ENCODE measurements around the gene METTL1.
A peak's percentile ranks its signal among the peaks of the same experiment; 100 is the strongest.
"Not testable (repeated sequence)": the region's sequence is repeated elsewhere in the genome, so short reads cannot be mapped to it uniquely, and the experiment has no call there.

METTL1 gene

DNA sequence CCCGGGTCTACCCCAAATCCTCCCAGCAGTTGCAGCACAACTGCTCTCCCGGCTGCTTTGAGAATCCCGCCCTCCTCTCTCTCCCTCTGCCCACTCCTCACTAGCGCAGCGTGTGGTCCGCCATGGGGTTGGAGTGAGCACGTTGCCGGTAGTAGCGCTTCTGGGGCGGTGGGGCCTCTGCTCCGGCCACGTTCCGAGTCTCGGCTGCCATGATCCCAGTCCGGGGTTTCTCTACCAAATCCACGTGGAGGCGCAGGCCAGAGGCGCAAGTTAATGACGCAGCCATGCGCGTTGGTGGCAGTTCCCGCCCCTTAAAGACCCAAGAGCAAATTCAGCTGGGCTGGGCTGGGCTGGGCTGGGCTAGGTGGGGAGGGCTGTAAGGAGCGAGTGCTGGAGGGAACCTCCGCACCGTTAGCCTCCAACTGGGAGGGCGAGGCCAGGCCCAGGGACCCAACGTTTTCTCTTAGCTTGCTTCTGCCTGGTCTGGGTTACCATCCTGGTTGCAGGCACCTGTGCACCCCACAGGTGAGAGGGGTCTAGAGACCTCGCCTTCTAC, at the start of gene METTL1:
Gene METTL1, minus strand, starts transcription at position 233 of the 556 bp plus-strand sequence. Its CDS starts 22 bp downstream, at position 211.
- DNase-seq: peak; percentile 95

- DNase-seq: not testable (repeated sequence)
Measured at GRCh38 chr12:57821015-57821414, 49.1 kb upstream of the METTL1 start.

GRCh38 chr12:57820119-57820518, 48.2 kb upstream of the METTL1 start:
- not testable (repeated sequence) for DNase-seq

DNA sequence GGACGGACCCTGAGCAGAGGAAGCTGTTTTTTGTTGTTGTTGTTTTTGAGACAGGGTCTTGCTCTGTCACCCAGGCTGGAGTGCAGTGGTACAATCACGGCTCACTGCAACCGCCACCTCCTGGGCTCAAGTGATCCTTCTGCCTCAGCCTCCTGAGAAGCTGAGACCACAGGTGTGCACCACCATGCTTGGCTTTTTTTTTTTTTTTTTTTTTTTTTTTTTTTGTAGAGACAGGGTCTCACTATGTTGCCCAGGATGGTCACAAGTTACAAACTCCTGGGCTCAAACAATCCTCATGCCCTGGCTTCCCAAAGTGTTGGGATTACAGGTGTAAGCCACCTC, 46.1 kb upstream of the METTL1 start:
- DNase-seq: not testable (repeated sequence)

- no peak for DNase-seq
Measured at GRCh38 chr12:57817261-57817989, 45.5 kb upstream of the METTL1 start.

DNA sequence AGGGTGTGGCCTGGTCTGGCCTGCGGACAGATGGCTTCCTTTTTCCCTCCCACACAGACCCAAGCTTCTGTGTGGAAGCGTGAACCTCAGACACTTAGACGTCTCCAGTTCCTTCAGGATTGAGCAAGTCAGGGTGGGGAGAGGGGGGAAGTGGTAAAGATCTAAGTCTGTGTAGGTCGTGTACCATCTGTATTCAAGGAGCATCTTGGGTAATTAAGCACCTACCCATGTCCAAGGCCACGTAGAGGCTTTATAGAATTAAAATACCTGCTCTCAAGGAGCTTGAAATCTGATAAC, 44.9 kb upstream of the METTL1 start:
- DNase-seq: no peak

DNA sequence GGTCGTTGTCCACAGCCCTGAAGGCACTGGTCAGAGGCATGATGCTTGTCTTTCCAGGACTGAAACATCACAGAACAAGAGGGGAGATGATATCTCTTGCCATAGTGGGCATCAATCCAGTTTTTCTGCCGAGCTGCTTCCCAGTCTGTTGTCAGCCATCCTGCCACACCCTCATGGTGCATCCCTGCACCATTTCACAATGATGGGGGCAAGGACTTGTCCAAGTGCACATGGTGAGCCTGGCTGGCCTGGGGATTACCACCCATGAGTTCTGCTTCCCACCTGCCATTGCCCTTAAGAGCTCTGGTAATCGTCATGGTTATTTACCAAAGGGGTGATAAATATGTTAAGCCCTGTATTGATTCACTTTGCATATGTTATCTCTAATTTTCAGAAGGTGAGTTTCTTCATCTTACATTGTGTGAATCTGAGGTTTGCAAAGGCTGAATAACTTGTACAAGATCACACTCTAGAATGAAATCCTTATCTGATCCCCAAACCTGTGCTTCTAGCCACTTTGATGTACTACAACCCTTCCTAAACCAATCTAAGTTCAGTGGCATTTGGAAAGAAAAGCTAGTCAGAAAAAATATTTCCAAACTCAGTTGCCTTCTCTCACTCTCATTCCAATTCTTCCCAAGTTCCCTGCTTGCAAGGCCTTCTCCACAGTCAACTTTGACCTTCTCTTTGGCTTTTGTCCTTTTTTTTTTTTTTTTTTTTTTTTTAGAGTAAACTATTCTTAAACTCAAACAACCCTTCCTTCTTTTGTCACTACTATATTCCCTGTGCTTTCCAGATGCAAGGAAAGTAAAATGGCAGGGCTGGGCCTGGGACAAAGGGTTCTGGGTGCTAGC, 44.3 kb upstream of the METTL1 start:
- DNase-seq: no peak

- DNase-seq: no peak
Measured at GRCh38 chr12:57815177-57816000, 43.5 kb upstream of the METTL1 start.

- DNase-seq: no peak
Measured at GRCh38 chr12:57813971-57814772, 42.3 kb upstream of the METTL1 start.

- no peak for DNase-seq
Measured at GRCh38 chr12:57813111-57813970, 41.4 kb upstream of the METTL1 start.

GRCh38 chr12:57811028-57811755, 39.3 kb upstream of the METTL1 start:
- DNase-seq: no peak

GRCh38 chr12:57810450-57810849, 38.5 kb upstream of the METTL1 start:
- DNase-seq: no peak

DNA sequence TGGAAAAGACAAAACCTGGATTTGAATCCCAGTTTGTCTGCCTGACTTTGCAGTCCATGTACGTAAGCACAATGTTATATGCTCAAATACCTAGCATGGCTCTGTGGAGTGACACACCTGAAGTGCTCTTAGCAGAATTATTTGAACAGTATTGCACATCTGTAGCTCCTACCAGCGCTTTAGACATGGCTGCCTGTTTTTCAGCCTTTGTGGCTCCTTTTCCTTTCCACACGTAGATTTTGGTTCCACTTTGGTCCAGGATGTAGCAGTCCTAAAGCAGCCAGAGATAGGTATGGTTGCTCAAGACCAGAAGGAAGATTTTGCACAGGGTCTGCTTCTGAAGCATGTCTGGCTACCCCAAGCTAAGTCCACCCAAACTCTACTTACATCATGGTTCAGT, 37.5 kb upstream of the METTL1 start:
- no peak for DNase-seq

DNA sequence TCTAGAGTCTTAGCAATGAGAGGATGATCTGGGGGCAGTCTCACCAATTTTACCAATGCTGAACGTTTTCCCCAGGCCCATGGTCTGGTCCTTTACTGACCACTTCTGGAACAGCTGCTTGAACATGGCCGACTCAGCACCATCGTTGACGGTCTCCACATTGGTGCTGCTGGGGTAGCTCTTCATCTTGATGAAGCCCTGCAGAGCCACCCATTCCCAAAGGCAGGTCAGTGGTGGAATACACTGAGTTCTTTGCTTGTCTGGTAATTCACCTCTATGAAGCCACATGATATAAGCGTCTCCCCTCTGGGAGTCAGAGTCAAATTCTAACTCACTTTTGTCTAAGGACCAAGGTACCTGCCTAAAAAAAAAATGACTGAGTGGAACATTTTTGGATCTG, 36.4 kb upstream of the METTL1 start:
- no peak for DNase-seq

GRCh38 chr12:57807285-57807684, 35.4 kb upstream of the METTL1 start:
- DNase-seq: no peak

- DNase-seq: no peak
Measured at GRCh38 chr12:57806677-57807076, 34.8 kb upstream of the METTL1 start.

- DNase-seq: peak; percentile 23
Measured at GRCh38 chr12:57803319-57803893, 31.5 kb upstream of the METTL1 start.

- DNase-seq: no peak
Measured at GRCh38 chr12:57802607-57803006, 30.7 kb upstream of the METTL1 start.

GRCh38 chr12:57800965-57801364, 29.1 kb upstream of the METTL1 start:
- no peak for DNase-seq

DNA sequence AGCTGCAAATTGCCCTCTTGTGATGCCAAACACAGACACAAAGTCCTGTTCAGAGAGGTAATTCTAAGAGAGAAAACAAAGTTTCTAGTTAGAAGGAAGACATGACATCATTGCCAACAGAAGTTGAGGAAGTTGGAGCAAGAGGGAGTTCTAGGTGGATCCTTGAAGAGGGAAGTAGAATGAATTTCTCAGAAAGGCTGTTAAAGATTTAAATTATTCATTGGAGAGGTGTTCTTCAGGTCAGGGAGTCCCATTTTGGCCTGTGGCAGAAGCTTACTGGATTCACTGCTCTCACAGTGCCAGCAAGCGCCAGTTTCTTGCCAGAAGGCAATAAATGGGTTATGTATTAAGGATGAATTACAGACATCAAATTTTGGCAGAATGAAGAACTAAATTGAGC, 26.0 kb upstream of the METTL1 start:
- no peak for DNase-seq

Measured in stimulated activated CD4-positive, alpha-beta T cell treated with anti-CD3 and anti-CD28 coated beads, Interleukin-4, amount 100 ng/mL, for 24 hours (primary cell).